K562 (cell line): ENCODE data around the gene UPF1. TPM values are rescaled to one million over a fixed set of nuclear protein-coding genes. Genes with fewer than 3 reads are reported as not detected.

Experiments used
- CAMTA2 ChIP-seq: fragments of 250-450 bp; sonication (Bioruptor Pico); conservative IDR thresholded peaks from 2 replicates; pipeline ENCODE4 v1.5.1; 2022
- CTCF ChIP-seq, 3 experiments: IDR thresholded peaks in 2 of 3; conservative IDR thresholded peaks in 1 of 3; 2 replicates each; pipeline ENCODE4 v1.5.1; 2011 to 2012; ENCODE audit warnings: low read length in 3 of 3, mild to moderate bottlenecking in 3 of 3, control low read depth in 2 of 3, improper control_type of control experiment in 1 of 3, inconsistent platforms in 1 of 3, low read depth in 1 of 3, mixed read lengths in 1 of 3, moderate library complexity in 1 of 3; ENCODE audit not compliant: insufficient read depth in 2 of 3
- CXXC5 ChIP-seq: fragments of 250-450 bp; sonication (Bioruptor Pico); IDR thresholded peaks from 2 replicates; pipeline ENCODE4 v1.8.0; 2022; ENCODE audit warnings: inconsistent platforms, mild to moderate bottlenecking, moderate library complexity
- ETS1 ChIP-seq: conservative IDR thresholded peaks from 2 replicates; pipeline ENCODE4 v1.6.1; 2011; ENCODE audit warnings: low read depth, mild to moderate bottlenecking, low read length; ENCODE audit not compliant: control insufficient read depth
- RERE ChIP-seq: sonication (generic); formaldehyde crosslinking; IDR thresholded peaks from 2 replicates; pipeline ENCODE4 v1.8.0; 2023; ENCODE audit warnings: missing genetic modification reagents, mild to moderate bottlenecking, borderline replicate concordance
- SIN3A ChIP-seq, 2 experiments: fragments of 150-350 bp in 1 of 2; IDR thresholded peaks; 2 replicates each; pipeline ENCODE4 v1.6.1; 2011 to 2016; ENCODE audit warnings: borderline replicate concordance in 2 of 2, low read depth in 2 of 2, low read length in 2 of 2, mild to moderate bottlenecking in 2 of 2, moderate library complexity in 2 of 2; ENCODE audit not compliant: control insufficient read depth in 1 of 2
- SIX5 ChIP-seq, 2 experiments: IDR thresholded peaks; 2 replicates each; pipeline ENCODE4 v1.6.1; 2011; ENCODE audit warnings: low read length in 2 of 2, borderline replicate concordance in 1 of 2, low read depth in 1 of 2, mild to moderate bottlenecking in 1 of 2, moderate library complexity in 1 of 2; ENCODE audit not compliant: insufficient read depth in 1 of 2
- TGIF2 ChIP-seq: sonication (generic); formaldehyde crosslinking; IDR thresholded peaks from 2 replicates; pipeline ENCODE4 v1.8.1; 2022; ENCODE audit warnings: mild to moderate bottlenecking, missing genetic modification reagents, moderate library complexity
- ZBTB33 ChIP-seq: sonication (generic); formaldehyde crosslinking; IDR thresholded peaks from 2 replicates; pipeline ENCODE4 v1.8.1; 2023; ENCODE audit warnings: mild to moderate bottlenecking, missing genetic modification reagents
- ZNF143 ChIP-seq: sonication (generic); formaldehyde crosslinking; IDR thresholded peaks from 2 replicates; pipeline ENCODE4 v1.9.0; 2022; ENCODE audit warnings: mild to moderate bottlenecking, missing genetic modification reagents
- ZNF324 ChIP-seq: fragments of 250-450 bp; sonication (Bioruptor Pico); IDR thresholded peaks from 2 replicates; pipeline ENCODE4 v1.4.0; 2020; ENCODE audit warnings: mild to moderate bottlenecking
- polyA plus RNA-seq, 8 experiments: library from polyadenylated mRNA; depleted of rRNA in 4 of 8; stranded (reverse) in 5 of 8; unstranded in 3 of 8; fragments of >200 nt; fragmentation: Nextera tagmentation in 2 of 8; fragmentation: Illumina TruSeq in 1 of 8; extraction: Ambion mirVana in 2 of 8; extraction: Trizol in 1 of 8; gene quantifications; 2 replicates each; pipeline versions ENCODE4 v1.2.1 to v1.2.3, GENCODE V29; 2011 to 2014; ENCODE audit warnings: inconsistent platforms in 1 of 8, missing spikeins in 1 of 8
- total RNA-seq, 7 experiments: library from RNA; depleted of rRNA in 6 of 7; stranded (reverse); fragments of >200 nt in 6 of 7; fragmentation: Illumina TruSeq in 2 of 7; extraction: Trizol in 2 of 7; gene quantifications; 2 replicates each; pipeline versions ENCODE4 v1.2.1 to v1.2.3, GENCODE V29; 2011 to 2021; ENCODE audit warnings: low replicate concordance in 1 of 7
- TF ChIP-seq, protein P1 (sequence below): fragments of 250-450 bp; sonication (Bioruptor Pico); IDR thresholded peaks from 2 replicates; pipeline ENCODE4 v1.8.0; 2022; ENCODE audit warnings: moderate library complexity, mild to moderate bottlenecking, inconsistent platforms

UPF1 gene
- total and polyA plus RNA-seq, 9 of the 15 experiments (the other 6 are each of a cell fraction or from before 2014, with no cell fraction given): 0.34 to 103 (median 27.9) TPM

DNA sequence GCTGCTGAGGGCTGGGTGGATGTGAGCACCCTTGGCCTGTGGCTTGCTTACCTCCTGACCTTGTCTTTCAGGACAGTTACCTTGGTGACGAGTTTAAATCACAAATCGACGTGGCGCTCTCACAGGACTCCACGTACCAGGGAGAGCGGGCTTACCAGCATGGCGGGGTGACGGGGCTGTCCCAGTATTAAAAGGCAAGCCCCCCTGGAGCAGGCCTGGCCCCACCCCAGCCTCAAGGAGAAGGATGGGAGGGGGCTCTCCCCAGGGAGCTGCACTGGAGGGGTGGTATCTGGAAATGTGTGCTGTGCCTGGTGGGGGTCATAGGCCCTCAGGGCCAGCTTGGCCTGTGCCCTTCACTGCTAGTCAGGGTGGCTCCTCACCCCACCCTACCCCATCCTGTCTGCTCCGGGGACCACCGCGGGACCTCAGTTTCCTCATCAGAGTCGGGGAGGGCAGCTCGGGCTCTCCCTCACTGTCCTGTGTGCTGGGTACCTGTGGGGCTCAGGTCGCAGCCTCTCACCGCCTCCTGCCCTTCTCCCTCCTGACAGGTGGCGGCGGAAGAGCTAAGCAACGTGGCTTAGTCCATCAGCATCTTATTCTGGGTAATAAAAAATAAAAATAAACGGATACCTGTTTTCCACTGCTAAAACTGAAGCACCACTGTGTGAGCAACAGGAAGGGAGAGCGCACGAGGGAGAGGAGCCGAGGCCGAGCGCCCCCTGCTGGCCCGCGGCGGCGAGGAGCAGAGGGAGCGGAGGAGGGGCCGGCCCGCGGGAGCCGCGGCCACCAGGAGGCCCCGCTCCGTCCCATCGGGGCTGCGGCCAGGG lies 34.4 kb downstream of the UPF1 start (continued):
- TF ChIP-seq SIN3A (IDR thresholded peaks at IDR 0.05; ENCODE audit: borderline replicate concordance in 2 of 2, control insufficient read depth in 1 of 2, low read depth in 2 of 2, low read length in 2 of 2): peak in 1 of 2 experiments; percentile 52; a peak in 1 of 4 replicates
- TF ChIP-seq ZNF324 (CRISPR knock-in tag): no peak
- TF ChIP-seq CAMTA2: no peak
- 0 out of 4 replicates have a peak, but pooled peaks of 1 of the 2 experiments have one; percentile 4 for TF ChIP-seq SIX5 (IDR thresholded peaks at IDR 0.05; ENCODE audit: borderline replicate concordance in 1 of 2, insufficient read depth in 1 of 2, low read depth in 1 of 2, low read length in 2 of 2)
- peak; percentile 62 for TF ChIP-seq CXXC5 (CRISPR knock-in tag)
- TF ChIP-seq RERE (CRISPR knock-in tag): no peak
- TF ChIP-seq, protein P1, sequence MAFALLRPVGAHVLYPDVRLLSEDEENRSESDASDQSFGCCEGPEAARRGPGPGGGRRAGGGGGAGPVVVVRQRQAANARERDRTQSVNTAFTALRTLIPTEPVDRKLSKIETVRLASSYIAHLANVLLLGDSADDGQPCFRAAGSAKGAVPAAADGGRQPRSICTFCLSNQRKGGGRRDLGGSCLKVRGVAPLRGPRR: no peak
- peak; percentile 97 to 99 (median 98) for TF ChIP-seq CTCF (IDR thresholded peaks at IDR 0.05 in 2 of 3, conservative IDR thresholded peaks at IDR 0.05 in 1 of 3; ENCODE audit: insufficient read depth in 2 of 3, low read depth in 1 of 3, low read length in 3 of 3)
- TF ChIP-seq ETS1: peak; percentile 72
- peak; percentile 94 for TF ChIP-seq ZBTB33 (CRISPR knock-in tag)
- TF ChIP-seq ZNF143: no peak
- no peak for TF ChIP-seq TGIF2 (CRISPR knock-in tag)
